Measurements from ENCODE around the gene KMO.

DNA sequence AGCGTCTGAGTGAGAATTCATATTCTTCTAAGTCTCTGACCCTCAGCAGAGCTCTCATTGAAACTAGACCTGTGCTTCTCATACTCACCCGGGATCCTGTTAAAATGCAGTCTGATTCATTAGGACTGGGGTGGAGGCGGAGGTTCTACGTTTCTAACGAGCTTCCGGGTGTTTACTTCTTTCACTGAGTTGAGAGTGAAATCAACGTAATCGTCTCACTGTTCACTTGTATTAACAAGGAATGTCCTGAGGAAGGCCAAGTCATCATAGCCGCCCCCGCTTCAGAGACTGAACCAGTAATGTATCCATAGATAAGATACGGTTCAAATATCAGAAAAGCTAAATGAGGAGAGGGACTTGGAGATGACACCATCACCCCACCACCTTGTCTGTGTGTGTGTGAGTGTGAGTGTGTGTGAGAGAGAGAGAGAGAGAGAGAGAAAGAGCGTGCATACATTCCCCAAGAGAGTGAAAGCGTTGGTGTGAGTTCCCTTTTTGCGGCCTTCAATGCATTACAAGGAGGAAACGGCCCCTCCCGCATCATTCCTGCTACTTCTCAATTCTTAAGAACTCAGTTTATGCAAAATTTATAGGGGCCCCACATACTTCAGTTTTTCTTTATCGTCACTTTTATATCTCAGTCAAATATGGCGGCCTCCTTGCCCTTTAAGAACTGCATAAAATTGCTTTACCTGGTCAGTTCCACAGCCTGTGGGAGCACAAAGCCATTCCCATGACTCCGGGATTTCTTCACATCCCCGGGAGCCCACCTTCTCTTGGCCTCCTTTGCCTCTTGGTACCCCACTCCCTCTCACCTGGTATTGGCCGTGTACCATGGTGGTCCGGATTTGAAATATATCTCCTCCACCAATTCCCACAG, 19.8 kb downstream of the KMO start:
- TF ChIP-seq YY1 (IDR thresholded peaks at IDR 0.05; ENCODE audit: insufficient read depth, insufficient read length) (no peak), ZNF274 (IDR thresholded peaks at IDR 0.05; ENCODE audit: low read depth, low read length) (no peak), SUZ12 (IDR thresholded peaks at IDR 0.05; ENCODE audit: extremely low read depth, insufficient read depth, insufficient read length) (no peak)

Data from NT2/D1 (cell line).